GM21381 (cell line): Measurements from ENCODE around the gene UBAC2.
A peak's percentile ranks its signal among the peaks of the same experiment; 100 is the strongest.
"Not testable (repeated sequence)": the region's sequence is repeated elsewhere in the genome, so short reads cannot be mapped to it uniquely, and the experiment has no call there.

ENCODE experiments used
- ATAC-seq: cut with Tn5 transposase; IDR thresholded peaks from one replicate; pipeline ENCODE4 v1.9.1; 2021; ENCODE audit warnings: mild to moderate bottlenecking, moderate library complexity; ENCODE audit not compliant: unreplicated experiment

UBAC2 gene

GRCh38 chr13:99182439-99182838, 18.2 kb upstream of the UBAC2 start:
- no peak for ATAC-seq

GRCh38 chr13:99185606-99186005, 15.0 kb upstream of the UBAC2 start:
- no peak for ATAC-seq

GRCh38 chr13:99190147-99190985, 10.3 kb upstream of the UBAC2 start:
- no peak for ATAC-seq

GRCh38 chr13:99191336-99191899, 9.2 kb upstream of the UBAC2 start:
- no peak for ATAC-seq

GRCh38 chr13:99191900-99192399, 8.7 kb upstream of the UBAC2 start:
- ATAC-seq = no peak

GRCh38 chr13:99192480-99192879, 8.2 kb upstream of the UBAC2 start:
- ATAC-seq = no peak

- ATAC-seq = no peak
Observed at GRCh38 chr13:99193152-99193551, 7.5 kb upstream of the UBAC2 start.

GRCh38 chr13:99196466-99197116, 4.1 kb upstream of the UBAC2 start:
- no peak for ATAC-seq

- no peak for ATAC-seq
Observed at GRCh38 chr13:99197117-99197651, 3.5 kb upstream of the UBAC2 start.

- peak; percentile 2 for ATAC-seq
Observed at GRCh38 chr13:99199541-99200431, 868 bp upstream of the UBAC2 start.

- ATAC-seq = no peak
Observed at GRCh38 chr13:99203601-99204579, 3.2 kb downstream of the UBAC2 start.

- no peak for ATAC-seq
Observed at GRCh38 chr13:99205621-99206220, 5.1 kb downstream of the UBAC2 start.

GRCh38 chr13:99206226-99206625, 5.6 kb downstream of the UBAC2 start:
- ATAC-seq = no peak

GRCh38 chr13:99206873-99207272, 6.2 kb downstream of the UBAC2 start:
- no peak for ATAC-seq

- no peak for ATAC-seq
Observed at GRCh38 chr13:99207511-99207910, 6.9 kb downstream of the UBAC2 start.

GRCh38 chr13:99208185-99208584, 7.5 kb downstream of the UBAC2 start:
- no peak for ATAC-seq

- ATAC-seq = no peak
Observed at GRCh38 chr13:99208845-99209527, 8.3 kb downstream of the UBAC2 start.

GRCh38 chr13:99210627-99211026, 10.0 kb downstream of the UBAC2 start:
- not testable (repeated sequence) for ATAC-seq
